Effector memory CD8-positive, alpha-beta T cell (primary cell): ENCODE data around the gene DPP10.

Experiments
- ATAC-seq: fragments of 150-1000 bp; cut with Tn5 transposase; replicated peaks from 2 replicates; pipeline ENCODE4 v1.10.0; 2021; ENCODE audit warnings: mild to moderate bottlenecking, moderate library complexity
- DNase-seq, 3 experiments: peaks; one replicate each; pipeline ENCODE4 v3.0.0; 2021
- H3K27ac Mint-ChIP-seq, 2 donors: one replicate each; pipeline ENCODE4 v1.8.0; 2022; ENCODE audit warnings: mild to moderate bottlenecking in 2 of 2, mixed read lengths in 2 of 2, moderate library complexity in 2 of 2
- H3K27me3 Mint-ChIP-seq, 2 donors: one replicate each; pipeline ENCODE4 v1.8.0; 2022; ENCODE audit warnings: mixed read lengths in 2 of 2
- H3K36me3 Mint-ChIP-seq: one replicate; pipeline ENCODE4 v1.8.0; 2022; ENCODE audit warnings: mild to moderate bottlenecking, moderate library complexity, mixed read lengths; ENCODE audit not compliant: insufficient read depth
- H3K4me1 Mint-ChIP-seq, 2 donors: one replicate each; pipeline ENCODE4 v1.8.0; 2022; ENCODE audit warnings: low read depth in 2 of 2, mixed read lengths in 2 of 2
- H3K4me3 Mint-ChIP-seq, 2 donors: one replicate each; pipeline ENCODE4 v1.8.0; 2022; ENCODE audit warnings: mild to moderate bottlenecking in 2 of 2, mixed read lengths in 2 of 2, moderate library complexity in 2 of 2
- H3K9me3 Mint-ChIP-seq, 2 donors: one replicate each; pipeline ENCODE4 v1.8.0; 2022; ENCODE audit warnings: mixed read lengths in 2 of 2

DPP10 gene

DNA sequence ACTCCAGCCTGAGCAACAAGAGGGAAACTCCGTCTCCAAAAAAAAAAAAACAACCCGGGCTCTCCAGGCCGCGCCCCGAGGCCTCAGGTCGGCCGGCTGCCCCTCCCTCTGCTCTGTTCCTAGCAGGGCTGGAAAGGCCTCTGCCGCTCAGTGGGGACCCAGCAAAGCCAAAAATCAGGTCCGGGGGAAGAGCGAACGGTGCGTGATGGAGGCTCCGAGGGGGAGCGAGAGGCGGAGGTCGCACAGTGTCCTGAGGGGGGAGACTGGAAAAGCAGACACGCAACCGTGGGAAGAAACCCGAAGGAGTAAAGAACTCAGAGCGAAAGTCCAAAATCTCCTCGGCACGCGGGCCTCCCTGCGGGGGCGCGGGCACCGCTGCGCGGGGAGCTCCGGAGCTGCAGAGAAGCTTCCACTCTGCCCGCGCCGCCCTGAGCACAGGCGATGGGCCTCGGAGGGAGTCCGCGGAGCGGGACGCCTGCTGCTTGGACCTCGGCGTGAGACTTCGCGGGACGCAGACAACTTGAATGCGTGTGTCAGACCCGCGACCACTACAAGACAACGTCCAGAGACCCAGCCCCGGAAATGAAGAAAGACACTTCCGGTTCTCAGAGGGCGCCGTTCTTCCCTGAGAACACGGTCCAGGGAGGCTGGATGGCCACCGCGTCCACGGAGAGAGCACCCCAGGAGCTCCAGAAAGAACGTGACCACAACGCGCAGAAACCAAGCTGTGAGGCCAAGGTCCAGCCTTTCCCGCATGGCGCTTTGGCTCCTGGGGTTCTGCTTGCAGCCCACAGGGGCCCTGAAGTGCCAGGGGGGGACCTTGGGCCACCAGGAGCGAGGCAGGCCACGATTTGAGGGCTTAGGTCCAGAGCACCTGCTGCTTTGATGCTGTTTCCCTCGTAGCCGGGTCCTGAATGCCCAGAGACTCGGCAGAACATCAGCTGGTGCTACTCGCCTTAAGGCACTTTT is 219.8 kb downstream of the DPP10 start:
- Mint-ChIP-seq H3K36me3 (no peaks in the 10 kb centered on the region), H3K27me3 (peaks cover 0 to 11% of the 10 kb centered on the region in 2 donors), H3K4me1 (no peaks in the 10 kb centered on the region), H3K4me3 (peak overlapping the region in 1 of 2 donors; percentile 59), H3K9me3 (peaks cover 5 to 6% of the 10 kb centered on the region in 2 donors), H3K27ac (no peak overlapping the region)
- DNase-seq (no peak), ATAC-seq (no peak)

DNA sequence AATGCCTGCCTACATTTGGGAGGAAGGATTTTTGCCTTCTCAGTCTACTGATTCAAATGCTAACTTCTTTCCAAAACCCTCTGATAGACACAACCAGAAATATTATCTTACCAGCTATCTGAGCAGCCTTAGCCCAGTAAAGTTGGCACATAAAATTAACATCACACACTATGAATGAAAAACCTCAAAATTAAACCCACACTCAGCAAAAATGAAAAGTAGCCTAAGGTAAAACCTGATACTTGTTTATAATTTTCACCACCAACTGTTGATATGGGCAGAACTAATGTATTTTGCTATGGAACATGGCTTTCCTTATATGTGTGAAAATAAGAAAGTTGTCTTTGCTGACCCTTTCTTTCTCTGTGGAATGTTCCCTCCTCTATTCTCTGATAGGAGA is 226.0 kb downstream of the DPP10 start:
- H3K27ac Mint-ChIP-seq = no peak overlapping the region
- ATAC-seq = no peak
- H3K9me3 Mint-ChIP-seq = peaks cover 0 to 5% of the 10 kb centered on the region in 2 donors
- H3K27me3 Mint-ChIP-seq = no peaks in the 10 kb centered on the region
- H3K4me1 Mint-ChIP-seq = no peaks in the 10 kb centered on the region
- no peak overlapping the region for H3K4me3 Mint-ChIP-seq
- no peaks in the 10 kb centered on the region for H3K36me3 Mint-ChIP-seq
- DNase-seq = no peak

- ATAC-seq (no peak), DNase-seq (no peak)
- Mint-ChIP-seq H3K4me3 (no peak overlapping the region), H3K36me3 (no peaks in the 10 kb centered on the region), H3K4me1 (no peaks in the 10 kb centered on the region), H3K27ac (no peak overlapping the region), H3K27me3 (no peaks in the 10 kb centered on the region), H3K9me3 (no peaks in the 10 kb centered on the region)
These were observed 240.8 kb downstream of the DPP10 start for GRCh38 chr2:114683251-114683650.

DNA sequence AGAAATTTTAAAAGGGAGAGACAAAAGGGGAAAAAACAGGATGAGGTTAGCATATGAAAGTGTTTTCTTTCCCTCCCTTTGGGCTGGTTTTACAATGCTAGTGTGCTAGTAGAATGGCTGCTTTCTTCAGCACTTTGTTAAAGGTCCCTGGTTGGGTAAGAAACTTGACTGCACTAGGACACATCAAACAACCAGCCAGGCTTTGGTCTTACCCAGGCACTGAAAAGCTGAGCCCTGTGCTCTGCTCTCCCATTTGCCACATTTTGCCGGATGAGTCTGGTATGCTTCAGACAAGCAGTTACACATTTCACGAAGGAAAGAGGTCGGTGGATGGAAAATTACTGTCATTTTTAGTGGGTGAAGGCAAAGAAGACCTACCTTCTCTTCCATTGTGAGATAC is 242.0 kb downstream of the DPP10 start:
- Mint-ChIP-seq H3K27me3 (no peaks in the 10 kb centered on the region), H3K36me3 (no peaks in the 10 kb centered on the region), H3K27ac (no peak overlapping the region), H3K9me3 (peaks cover 0 to 3% of the 10 kb centered on the region in 2 donors), H3K4me1 (no peaks in the 10 kb centered on the region), H3K4me3 (no peak overlapping the region)
- DNase-seq (no peak), ATAC-seq (no peak)

GRCh38 chr2:114685102-114685501 is 242.7 kb downstream of the DPP10 start:
- Mint-ChIP-seq H3K27me3 (no peaks in the 10 kb centered on the region), H3K4me3 (no peak overlapping the region), H3K27ac (no peak overlapping the region), H3K9me3 (peaks cover 0 to 3% of the 10 kb centered on the region in 2 donors), H3K36me3 (no peaks in the 10 kb centered on the region), H3K4me1 (no peaks in the 10 kb centered on the region)
- no peak for DNase-seq
- no peak for ATAC-seq

DNA sequence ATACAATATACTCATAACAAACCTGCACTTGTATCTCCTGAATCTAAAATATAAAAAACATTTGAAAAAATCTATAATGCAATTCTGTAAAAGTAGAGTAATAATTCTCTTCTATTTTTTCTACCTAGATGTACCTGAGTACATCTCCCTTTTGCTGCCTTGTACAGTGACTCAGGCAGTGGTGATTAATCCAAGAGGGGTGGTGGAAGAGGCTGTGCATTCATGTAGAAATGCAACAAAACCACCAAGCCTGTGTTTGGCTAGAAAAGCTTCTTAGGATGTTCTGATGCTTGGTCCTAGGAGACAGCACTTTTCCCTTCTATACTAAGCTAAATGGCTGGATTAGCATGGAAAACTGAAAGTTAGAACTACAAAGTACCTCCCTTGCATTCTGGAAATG is 245.8 kb downstream of the DPP10 start:
- no peaks in the 10 kb centered on the region for H3K36me3 Mint-ChIP-seq
- no peak overlapping the region for H3K27ac Mint-ChIP-seq
- ATAC-seq (no peak), DNase-seq (no peak)
- peaks cover 10 to 18% of the 10 kb centered on the region in 2 donors for H3K9me3 Mint-ChIP-seq
- H3K4me3 Mint-ChIP-seq = no peak overlapping the region
- no peaks in the 10 kb centered on the region for H3K27me3 Mint-ChIP-seq
- H3K4me1 Mint-ChIP-seq = no peaks in the 10 kb centered on the region

GRCh38 chr2:114698520-114698919 is 256.1 kb downstream of the DPP10 start:
- Mint-ChIP-seq H3K4me3 (no peak overlapping the region), H3K9me3 (peaks cover 3 to 15% of the 10 kb centered on the region in 2 donors), H3K27ac (no peak overlapping the region), H3K4me1 (no peaks in the 10 kb centered on the region), H3K27me3 (no peaks in the 10 kb centered on the region), H3K36me3 (no peaks in the 10 kb centered on the region)
- DNase-seq = no peak
- no peak for ATAC-seq

DNA sequence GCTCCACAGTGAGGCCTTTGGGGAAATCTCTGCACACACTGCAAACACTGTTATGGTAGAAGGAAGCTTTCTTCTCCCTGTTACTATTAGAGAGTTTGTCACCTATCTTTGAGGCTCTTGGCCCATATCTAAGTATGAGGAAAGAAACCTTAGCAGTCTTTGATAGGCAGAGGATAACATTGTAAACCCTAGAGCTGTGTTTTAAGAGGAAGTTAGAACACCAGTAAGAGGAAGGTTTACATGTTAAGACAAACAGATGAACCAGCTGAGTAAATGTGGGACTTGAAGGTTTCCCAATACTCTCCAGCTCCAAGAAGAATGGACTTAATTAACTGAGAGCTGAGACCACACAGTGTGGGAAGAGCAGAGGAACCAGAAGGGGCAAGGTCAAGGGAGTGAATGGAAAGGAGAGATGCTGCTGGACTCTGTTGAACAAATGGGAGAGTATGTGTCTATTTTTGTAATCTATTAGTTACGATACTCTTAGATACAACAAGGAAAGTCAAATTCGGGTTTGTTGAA is 257.0 kb downstream of the DPP10 start:
- no peak overlapping the region for H3K4me3 Mint-ChIP-seq
- H3K9me3 Mint-ChIP-seq = peaks cover 6 to 22% of the 10 kb centered on the region in 2 donors
- no peak for DNase-seq
- no peaks in the 10 kb centered on the region for H3K27me3 Mint-ChIP-seq
- H3K27ac Mint-ChIP-seq = no peak overlapping the region
- ATAC-seq = no peak
- no peaks in the 10 kb centered on the region for H3K36me3 Mint-ChIP-seq
- H3K4me1 Mint-ChIP-seq = no peaks in the 10 kb centered on the region

DNA sequence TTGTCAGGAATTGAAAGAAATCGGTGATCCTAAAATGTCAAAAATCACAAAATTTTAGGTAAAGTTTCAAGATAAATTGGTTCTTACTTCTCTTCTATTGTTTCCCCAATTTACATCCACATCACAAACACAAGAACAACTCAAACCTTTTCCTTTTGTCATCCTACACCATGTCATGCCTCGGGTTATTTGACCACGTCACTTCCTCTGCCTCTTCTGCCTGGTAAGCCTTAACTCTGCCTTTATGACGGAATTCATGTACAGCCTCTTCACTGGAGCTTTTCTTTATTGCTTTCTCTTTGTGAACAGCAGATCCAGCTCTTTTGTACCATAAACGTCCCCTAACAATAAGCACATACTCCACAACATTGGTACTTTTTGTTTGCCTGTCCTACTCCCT is 258.0 kb downstream of the DPP10 start:
- H3K27me3 Mint-ChIP-seq = no peaks in the 10 kb centered on the region
- DNase-seq (no peak), ATAC-seq (no peak)
- H3K4me1 Mint-ChIP-seq = no peaks in the 10 kb centered on the region
- peaks cover 7 to 21% of the 10 kb centered on the region in 2 donors for H3K9me3 Mint-ChIP-seq
- H3K27ac Mint-ChIP-seq = no peak overlapping the region
- H3K36me3 Mint-ChIP-seq = no peaks in the 10 kb centered on the region
- no peak overlapping the region for H3K4me3 Mint-ChIP-seq

DNA sequence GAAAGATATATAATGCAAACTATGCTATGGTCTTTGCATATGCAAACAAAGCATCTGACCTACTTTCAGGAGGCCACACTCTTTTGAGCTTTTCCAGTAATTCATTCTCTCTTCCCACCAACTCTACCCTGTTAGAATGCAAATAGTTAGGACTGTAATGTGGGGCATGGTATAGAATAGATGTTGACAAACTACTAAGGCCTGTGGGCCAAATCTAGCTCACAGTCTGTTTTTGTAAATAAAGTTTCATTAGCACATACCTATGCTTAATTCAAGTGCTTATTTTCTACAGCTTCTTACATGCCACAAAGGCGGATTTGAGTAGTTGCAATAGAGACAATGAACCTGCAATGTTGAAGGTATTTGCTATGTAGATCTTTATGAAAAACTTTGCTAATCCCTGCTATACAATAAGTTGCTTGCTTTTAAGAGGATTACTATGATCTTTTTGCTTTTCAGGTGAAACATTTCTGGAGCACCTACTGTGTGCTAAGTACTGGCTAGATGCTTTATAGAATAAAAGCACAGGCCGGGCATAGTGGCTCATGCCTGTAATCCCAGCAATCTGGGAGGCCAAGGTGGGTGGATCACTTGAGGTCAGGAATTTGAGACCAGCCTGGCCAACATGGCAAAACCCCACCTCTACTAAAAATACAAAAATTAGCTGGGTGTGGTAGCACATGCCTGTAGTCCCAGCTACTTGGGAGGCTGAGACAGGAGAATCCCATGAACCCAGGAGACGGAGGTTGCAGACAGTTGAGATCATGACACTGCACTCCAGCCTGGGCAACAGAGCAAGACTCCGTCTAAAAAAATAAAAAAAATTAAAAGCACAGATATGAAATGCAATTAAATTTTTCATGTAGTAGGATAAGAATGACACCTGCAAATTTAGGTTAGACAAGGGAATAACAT is 267.8 kb downstream of the DPP10 start:
- no peak for DNase-seq
- no peak for ATAC-seq
- peaks cover 6 to 7% of the 10 kb centered on the region in 2 donors for H3K9me3 Mint-ChIP-seq
- H3K27ac Mint-ChIP-seq = no peak overlapping the region
- H3K27me3 Mint-ChIP-seq = no peaks in the 10 kb centered on the region
- H3K4me3 Mint-ChIP-seq = no peak overlapping the region
- no peaks in the 10 kb centered on the region for H3K36me3 Mint-ChIP-seq
- no peaks in the 10 kb centered on the region for H3K4me1 Mint-ChIP-seq

- DNase-seq (no peak), ATAC-seq (no peak)
- Mint-ChIP-seq H3K27ac (no peak overlapping the region), H3K4me1 (no peaks in the 10 kb centered on the region), H3K36me3 (no peaks in the 10 kb centered on the region), H3K9me3 (peaks cover 2 to 4% of the 10 kb centered on the region in 2 donors), H3K4me3 (no peak overlapping the region), H3K27me3 (no peaks in the 10 kb centered on the region)
These were observed 271.9 kb downstream of the DPP10 start for GRCh38 chr2:114714313-114714712.

DNA sequence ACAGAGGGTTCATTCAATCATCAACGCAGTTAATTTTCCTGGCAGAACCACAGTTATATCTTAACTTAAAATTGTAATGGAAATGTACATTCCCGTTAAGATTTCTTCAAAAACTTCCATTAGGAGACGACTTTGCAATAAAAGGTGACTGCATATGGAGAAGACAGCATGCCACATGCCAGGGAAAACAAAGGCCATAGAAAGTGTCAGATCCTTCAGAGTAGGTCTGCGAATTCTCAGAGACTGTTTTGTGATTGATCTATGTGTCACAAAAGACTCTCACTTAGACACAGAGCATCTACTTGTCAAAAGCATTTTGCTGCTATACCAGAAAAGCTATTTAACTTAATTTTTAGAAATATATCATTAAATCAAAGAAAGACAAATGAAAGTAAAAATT is 274.6 kb downstream of the DPP10 start:
- Mint-ChIP-seq H3K27ac (no peak overlapping the region), H3K27me3 (no peaks in the 10 kb centered on the region), H3K36me3 (no peaks in the 10 kb centered on the region), H3K4me3 (no peak overlapping the region), H3K4me1 (no peaks in the 10 kb centered on the region), H3K9me3 (peaks cover 2 to 8% of the 10 kb centered on the region in 2 donors)
- DNase-seq (no peak), ATAC-seq (no peak)

DNA sequence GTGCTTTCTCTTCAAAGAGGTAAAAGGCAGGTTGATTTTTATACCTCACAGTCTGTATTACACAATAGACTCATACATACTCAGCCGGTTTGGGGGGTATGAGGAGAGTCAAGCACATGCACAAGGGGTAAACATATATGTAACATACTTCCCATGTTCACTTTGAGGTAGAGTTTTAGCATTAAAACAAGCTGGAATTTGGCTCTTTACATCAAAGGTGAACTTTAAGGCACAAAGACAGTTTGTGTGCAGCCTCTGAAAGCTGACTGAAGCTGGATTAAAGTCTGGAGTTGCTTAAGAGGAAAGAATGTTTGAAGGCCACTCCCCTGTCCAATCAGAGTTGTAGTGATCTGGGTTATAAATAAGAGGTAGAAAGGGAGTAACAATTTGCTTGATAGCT is 282.0 kb downstream of the DPP10 start:
- H3K27me3 Mint-ChIP-seq = no peaks in the 10 kb centered on the region
- H3K36me3 Mint-ChIP-seq = no peaks in the 10 kb centered on the region
- no peak for ATAC-seq
- peaks cover 2 to 16% of the 10 kb centered on the region in 2 donors for H3K9me3 Mint-ChIP-seq
- no peak overlapping the region for H3K27ac Mint-ChIP-seq
- no peaks in the 10 kb centered on the region for H3K4me1 Mint-ChIP-seq
- DNase-seq = no peak
- no peak overlapping the region for H3K4me3 Mint-ChIP-seq
